ENCODE data around the gene KIAA0825. TPM values are rescaled to one million over a fixed set of nuclear protein-coding genes. Genes with fewer than 3 reads are reported as not detected.

Gene KIAA0825
- total RNA-seq, 1 donor from 2014 or later = 0.62 TPM

DNA sequence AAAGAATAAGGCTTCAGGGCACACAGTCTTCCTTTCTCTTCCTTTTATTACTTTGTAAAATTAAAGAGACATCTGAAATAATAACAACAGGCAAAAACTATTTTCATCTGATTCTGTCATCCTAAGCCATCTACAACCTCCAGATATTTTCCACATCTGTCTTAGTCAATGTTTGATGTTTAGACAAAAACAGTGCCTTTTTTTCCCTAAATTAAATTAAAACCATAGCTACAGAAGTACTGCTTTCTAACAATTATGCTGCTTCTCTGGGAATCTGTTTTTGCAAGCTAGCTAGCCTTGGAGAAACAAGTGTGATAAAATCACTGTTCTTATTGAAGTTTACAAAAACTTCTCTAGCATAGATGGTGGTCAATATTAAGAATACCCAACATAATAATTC is 95.4 kb downstream of the KIAA0825 start:
- no peak overlapping the region for H3K4me3 Mint-ChIP-seq (ENCODE audit: low read depth)

GRCh38 chr5:94522117-94522516 is 96.3 kb downstream of the KIAA0825 start:
- Mint-ChIP-seq H3K4me3 (ENCODE audit: low read depth) (no peak overlapping the region), H3K27me3 (ENCODE audit: low read depth) (no peaks in the 10 kb centered on the region), H3K9me3 (no peaks in the 10 kb centered on the region), H3K36me3 (ENCODE audit: low read depth) (no peaks in the 10 kb centered on the region), H3K27ac (no peak overlapping the region), H3K4me1 (ENCODE audit: low read depth) (no peaks in the 10 kb centered on the region)
- intact Hi-C loops (cut with micrococcal nuclease) = loop anchor here (10.0 kb wide), 1 partner anchor 93 kb away; the partner anchor contains the start of genes KIAA0825 and SLF1
- DNase-seq (ENCODE audit: low spot score) = no peak

More for the DNA sequence above, 95.4 kb downstream of the KIAA0825 start:
- Mint-ChIP-seq H3K9me3 (no peaks in the 10 kb centered on the region), H3K36me3 (ENCODE audit: low read depth) (no peaks in the 10 kb centered on the region), H3K27ac (no peak overlapping the region), H3K27me3 (ENCODE audit: low read depth) (no peaks in the 10 kb centered on the region), H3K4me1 (ENCODE audit: low read depth) (no peaks in the 10 kb centered on the region)
- intact Hi-C loops (cut with micrococcal nuclease) = loop anchor here (10.0 kb wide), 1 partner anchor 92 kb away; the partner anchor contains the start of genes KIAA0825 and SLF1
- DNase-seq (ENCODE audit: low spot score) = no peak

DNA sequence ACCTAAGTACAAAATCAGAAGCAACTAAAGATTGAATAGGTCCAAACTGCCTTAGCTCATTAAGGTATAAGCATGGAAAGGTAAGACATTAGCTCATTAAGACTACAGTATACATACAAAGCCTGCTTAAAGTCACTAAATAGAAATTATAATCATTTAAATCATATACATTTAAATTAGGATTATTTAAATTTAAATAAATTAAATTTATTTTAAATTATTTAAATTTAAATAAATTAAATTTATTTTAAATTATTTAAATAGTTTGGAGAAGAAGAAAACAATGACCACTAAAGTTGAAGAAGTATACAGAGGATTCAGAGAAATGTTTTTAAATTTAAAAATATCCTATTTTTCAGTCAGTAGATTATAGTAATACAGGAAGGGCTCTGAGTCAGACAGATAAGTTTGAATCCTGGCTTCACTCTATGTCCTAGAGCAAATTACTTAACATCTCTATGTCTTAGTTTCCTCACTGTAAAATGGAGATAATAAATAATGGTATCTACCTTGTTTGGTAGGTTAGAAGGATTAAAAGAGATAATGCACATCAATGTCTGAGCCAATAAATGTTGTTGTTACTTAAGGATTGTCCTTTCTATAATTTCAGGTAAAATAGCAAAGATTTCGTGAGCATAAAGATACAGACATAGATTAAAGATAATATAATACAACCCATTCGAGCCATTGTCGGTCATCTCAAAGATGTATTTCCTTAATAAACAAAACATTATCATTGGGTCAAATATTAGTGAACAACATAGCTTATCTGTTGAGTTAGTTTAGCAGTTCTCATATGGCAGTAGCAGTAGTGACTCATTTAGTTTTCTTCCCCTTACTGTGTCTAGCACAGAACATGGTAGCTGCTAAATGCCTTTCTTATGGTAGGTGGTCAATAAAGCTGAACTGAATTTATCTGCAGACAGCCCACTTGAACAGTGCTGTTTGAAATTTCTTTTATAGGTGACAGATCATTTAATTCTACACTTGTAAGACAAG is 100.6 kb downstream of the KIAA0825 start:
- intact Hi-C loops (cut with micrococcal nuclease) = no loop called here
- Mint-ChIP-seq H3K27me3 (ENCODE audit: low read depth) (peaks cover 1% of the 10 kb centered on the region), H3K27ac (no peak overlapping the region)

GRCh38 chr5:94516148-94516547 is 102.3 kb downstream of the KIAA0825 start:
- H3K4me1 Mint-ChIP-seq (ENCODE audit: low read depth) = no peaks in the 10 kb centered on the region
- no peak overlapping the region for H3K4me3 Mint-ChIP-seq (ENCODE audit: low read depth)
- intact Hi-C loops (cut with micrococcal nuclease) = no loop called here
- no peaks in the 10 kb centered on the region for H3K9me3 Mint-ChIP-seq
- DNase-seq (ENCODE audit: low spot score) = no peak
- peaks cover 1% of the 10 kb centered on the region for H3K27me3 Mint-ChIP-seq (ENCODE audit: low read depth)
- no peak overlapping the region for H3K27ac Mint-ChIP-seq
- no peaks in the 10 kb centered on the region for H3K36me3 Mint-ChIP-seq (ENCODE audit: low read depth)

More for the DNA sequence above, 100.6 kb downstream of the KIAA0825 start:
- DNase-seq (ENCODE audit: low spot score) = no peak
- Mint-ChIP-seq H3K9me3 (no peaks in the 10 kb centered on the region), H3K36me3 (ENCODE audit: low read depth) (no peaks in the 10 kb centered on the region), H3K4me1 (ENCODE audit: low read depth) (no peaks in the 10 kb centered on the region), H3K4me3 (ENCODE audit: low read depth) (no peak overlapping the region)

- intact Hi-C loops (cut with micrococcal nuclease) = no loop called here
- H3K4me1 Mint-ChIP-seq (ENCODE audit: low read depth) = no peaks in the 10 kb centered on the region
- no peaks in the 10 kb centered on the region for H3K9me3 Mint-ChIP-seq
- no peak overlapping the region for H3K27ac Mint-ChIP-seq
- DNase-seq (ENCODE audit: low spot score) = no peak
- peaks cover 3% of the 10 kb centered on the region for H3K27me3 Mint-ChIP-seq (ENCODE audit: low read depth)
- no peaks in the 10 kb centered on the region for H3K36me3 Mint-ChIP-seq (ENCODE audit: low read depth)
- no peak overlapping the region for H3K4me3 Mint-ChIP-seq (ENCODE audit: low read depth)
Observed at GRCh38 chr5:94508461-94509148, 109.8 kb downstream of the KIAA0825 start.

- Mint-ChIP-seq H3K9me3 (no peaks in the 10 kb centered on the region), H3K27ac (no peak overlapping the region), H3K36me3 (ENCODE audit: low read depth) (no peaks in the 10 kb centered on the region), H3K4me3 (ENCODE audit: low read depth) (no peak overlapping the region), H3K4me1 (ENCODE audit: low read depth) (no peaks in the 10 kb centered on the region), H3K27me3 (ENCODE audit: low read depth) (peaks cover 2% of the 10 kb centered on the region)
- no peak for DNase-seq (ENCODE audit: low spot score)
- intact Hi-C loops (cut with micrococcal nuclease) = no loop called here
Observed at GRCh38 chr5:94505327-94506068, 112.9 kb downstream of the KIAA0825 start.

- Mint-ChIP-seq H3K36me3 (ENCODE audit: low read depth) (no peaks in the 10 kb centered on the region), H3K27me3 (ENCODE audit: low read depth) (peaks cover 2% of the 10 kb centered on the region), H3K9me3 (no peaks in the 10 kb centered on the region), H3K4me3 (ENCODE audit: low read depth) (no peak overlapping the region), H3K4me1 (ENCODE audit: low read depth) (no peaks in the 10 kb centered on the region), H3K27ac (no peak overlapping the region)
- intact Hi-C loops (cut with micrococcal nuclease) = no loop called here
- no peak for DNase-seq (ENCODE audit: low spot score)
Observed at GRCh38 chr5:94503677-94504076, 114.7 kb downstream of the KIAA0825 start.

DNA sequence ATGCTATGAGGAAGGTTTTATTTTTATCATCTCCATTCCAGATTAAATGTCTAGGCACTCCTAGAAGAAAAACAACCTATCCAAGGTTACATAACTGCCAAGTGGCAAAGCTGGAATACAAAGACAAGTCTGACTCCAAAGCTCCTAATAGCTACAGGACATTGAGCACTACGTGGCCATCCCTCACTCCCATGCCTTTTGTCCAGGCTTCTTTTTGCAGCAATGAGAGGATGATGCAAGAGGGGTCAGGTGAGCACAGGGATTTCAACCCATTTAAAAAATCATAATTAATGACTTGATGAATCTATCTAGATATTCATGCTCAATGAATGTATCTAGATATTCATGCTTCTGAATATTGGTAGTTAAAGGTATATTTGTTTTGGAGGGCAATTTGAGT is 117.0 kb downstream of the KIAA0825 start:
- no peaks in the 10 kb centered on the region for H3K4me1 Mint-ChIP-seq (ENCODE audit: low read depth)

GRCh38 chr5:94499806-94500205 is 118.6 kb downstream of the KIAA0825 start:
- no peaks in the 10 kb centered on the region for H3K36me3 Mint-ChIP-seq (ENCODE audit: low read depth)
- no peaks in the 10 kb centered on the region for H3K4me1 Mint-ChIP-seq (ENCODE audit: low read depth)
- intact Hi-C loops (cut with micrococcal nuclease) = no loop called here
- no peaks in the 10 kb centered on the region for H3K27me3 Mint-ChIP-seq (ENCODE audit: low read depth)
- H3K4me3 Mint-ChIP-seq (ENCODE audit: low read depth) = no peak overlapping the region
- no peaks in the 10 kb centered on the region for H3K9me3 Mint-ChIP-seq
- DNase-seq (ENCODE audit: low spot score) = no peak
- H3K27ac Mint-ChIP-seq = no peak overlapping the region

More for the DNA sequence above, 117.0 kb downstream of the KIAA0825 start:
- intact Hi-C loops (cut with micrococcal nuclease) = no loop called here
- Mint-ChIP-seq H3K27me3 (ENCODE audit: low read depth) (no peaks in the 10 kb centered on the region), H3K27ac (no peak overlapping the region), H3K9me3 (no peaks in the 10 kb centered on the region), H3K36me3 (ENCODE audit: low read depth) (no peaks in the 10 kb centered on the region), H3K4me3 (ENCODE audit: low read depth) (no peak overlapping the region)
- no peak for DNase-seq (ENCODE audit: low spot score)

DNA sequence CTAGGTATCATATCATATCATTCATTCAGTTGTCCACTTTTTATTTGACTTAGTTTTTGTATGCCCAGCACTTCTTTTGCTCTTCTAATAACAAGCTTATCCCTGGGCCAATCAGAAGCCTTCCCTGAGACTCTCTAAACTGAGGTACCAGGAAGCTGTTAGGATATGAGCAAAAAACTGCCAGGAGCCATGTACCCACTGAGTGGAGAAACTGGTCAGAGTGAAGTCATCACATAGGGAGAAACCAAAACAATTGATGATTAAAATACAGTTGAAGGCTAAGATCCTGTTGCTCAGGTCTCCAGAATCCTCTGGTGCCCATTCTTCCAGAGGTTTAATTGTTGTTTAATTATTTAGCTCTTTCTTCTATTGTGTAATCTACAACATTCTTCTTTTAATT is 120.2 kb downstream of the KIAA0825 start:
- Mint-ChIP-seq H3K4me1 (ENCODE audit: low read depth) (no peaks in the 10 kb centered on the region), H3K27me3 (ENCODE audit: low read depth) (no peaks in the 10 kb centered on the region), H3K4me3 (ENCODE audit: low read depth) (no peak overlapping the region), H3K27ac (no peak overlapping the region), H3K9me3 (no peaks in the 10 kb centered on the region), H3K36me3 (ENCODE audit: low read depth) (no peaks in the 10 kb centered on the region)
- intact Hi-C loops (cut with micrococcal nuclease) = no loop called here
- DNase-seq (ENCODE audit: low spot score) = no peak

DNA sequence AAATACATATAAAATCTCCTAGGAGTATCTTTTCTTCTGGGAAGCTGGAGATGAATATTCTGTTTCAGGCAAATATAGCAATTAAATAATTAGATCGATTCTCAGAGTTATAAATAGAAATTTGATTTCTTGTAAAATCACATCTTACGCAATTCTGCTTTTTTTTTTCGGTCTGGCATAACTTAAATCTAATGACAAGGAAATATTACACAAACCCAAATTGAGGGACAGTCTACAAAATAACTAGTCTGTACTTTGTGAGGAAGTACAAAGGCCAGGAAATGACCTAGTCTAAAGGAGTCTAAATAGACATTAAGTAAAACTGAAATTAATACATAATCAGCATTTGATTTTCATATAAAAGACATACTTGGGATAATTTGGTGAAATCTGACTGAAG is 133.3 kb downstream of the KIAA0825 start:
- DNase-seq (ENCODE audit: low spot score) = no peak
- H3K4me1 Mint-ChIP-seq (ENCODE audit: low read depth) = no peaks in the 10 kb centered on the region
- H3K4me3 Mint-ChIP-seq (ENCODE audit: low read depth) = no peak overlapping the region
- H3K27me3 Mint-ChIP-seq (ENCODE audit: low read depth) = no peaks in the 10 kb centered on the region
- no peak overlapping the region for H3K27ac Mint-ChIP-seq
- no peaks in the 10 kb centered on the region for H3K9me3 Mint-ChIP-seq
- intact Hi-C loops (cut with micrococcal nuclease) = no loop called here
- H3K36me3 Mint-ChIP-seq (ENCODE audit: low read depth) = no peaks in the 10 kb centered on the region

DNA sequence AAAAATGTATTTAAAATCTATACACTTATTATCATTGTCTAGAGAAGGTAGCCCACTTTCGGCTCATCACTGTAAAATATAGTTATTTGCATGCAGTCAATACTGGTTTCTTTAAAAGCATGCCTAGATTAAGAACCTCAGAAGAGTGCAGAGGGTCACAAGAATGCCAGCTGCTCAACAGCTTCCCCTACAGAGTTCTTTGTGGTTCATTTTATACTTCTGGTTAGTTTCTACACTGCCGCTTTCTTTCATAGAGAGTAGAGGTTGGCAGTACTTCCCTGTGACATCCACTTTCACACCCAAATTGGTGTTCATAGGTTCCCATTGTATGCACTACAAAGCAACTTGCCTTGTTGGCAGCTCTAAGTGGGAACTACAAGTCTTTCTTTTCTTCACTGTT is 137.3 kb downstream of the KIAA0825 start:
- H3K27ac Mint-ChIP-seq = no peak overlapping the region
- H3K4me1 Mint-ChIP-seq (ENCODE audit: low read depth) = no peaks in the 10 kb centered on the region

More for the DNA sequence above, 137.3 kb downstream of the KIAA0825 start:
- Mint-ChIP-seq H3K36me3 (ENCODE audit: low read depth) (no peaks in the 10 kb centered on the region), H3K9me3 (no peaks in the 10 kb centered on the region), H3K27me3 (ENCODE audit: low read depth) (no peaks in the 10 kb centered on the region), H3K4me3 (ENCODE audit: low read depth) (no peak overlapping the region)
- intact Hi-C loops (cut with micrococcal nuclease) = no loop called here
- no peak for DNase-seq (ENCODE audit: low spot score)

All from activated T-helper 2 cell treated with anti-CD3 and anti-CD28 coated beads, Interferon-gamma antibody, Interleukin-2, Interleukin-4, amounts not matched to agents 10 μg/mL and 5 μg/mL and 100 μg/mL, durations not matched to agents 14 hours and 24 hours and 36 hours (primary cell).